H9 (cell line): ENCODE data around the gene DPPA2. TPM values are rescaled to one million over a fixed set of nuclear protein-coding genes. Genes with fewer than 3 reads are reported as not detected.

ENCODE experiments used
- DNase-seq: peaks from one replicate; pipeline ENCODE4 v3.0.0-alpha.2; 2017
- H2AFZ ChIP-seq: one replicate; pipeline ENCODE4 v1.6.1; 2013; ENCODE audit warnings: mild to moderate bottlenecking, low read length, control low read depth, moderate library complexity
- H2AK5ac ChIP-seq: 2 replicates; pipeline ENCODE4 v1.6.1; 2013; ENCODE audit warnings: low read length, control low read depth, mixed read lengths; ENCODE audit not compliant: insufficient read length
- H2BK120ac ChIP-seq: one replicate; pipeline ENCODE4 v1.6.1; 2013; ENCODE audit warnings: low read depth, mild to moderate bottlenecking, low read length, control low read depth, inconsistent platforms; ENCODE audit not compliant: poor library complexity, severe bottlenecking
- H2BK12ac ChIP-seq: 2 replicates; pipeline ENCODE4 v1.6.1; 2013; ENCODE audit warnings: low read length, control low read depth, mixed read lengths, low read depth; ENCODE audit not compliant: insufficient read length
- H2BK15ac ChIP-seq: 2 replicates; pipeline ENCODE4 v1.6.1; 2013; ENCODE audit warnings: low read depth, low read length, control low read depth
- H2BK20ac ChIP-seq: one replicate; pipeline ENCODE4 v1.6.1; 2013; ENCODE audit warnings: low read depth, mild to moderate bottlenecking, low read length, control low read depth, inconsistent platforms; ENCODE audit not compliant: poor library complexity, severe bottlenecking
- H2BK5ac ChIP-seq: 2 replicates; pipeline ENCODE4 v1.6.1; 2013; ENCODE audit warnings: low read length, control low read depth, mixed read lengths; ENCODE audit not compliant: insufficient read length
- H3K14ac ChIP-seq: 2 replicates; pipeline ENCODE4 v1.6.1; 2013; ENCODE audit warnings: low read length, control low read depth; ENCODE audit not compliant: insufficient read depth
- H3K18ac ChIP-seq: 2 replicates; pipeline ENCODE4 v1.6.1; 2013; ENCODE audit warnings: low read depth, mild to moderate bottlenecking, mixed read lengths, low read length, control low read depth; ENCODE audit not compliant: insufficient read length
- H3K23ac ChIP-seq: 2 replicates; pipeline ENCODE4 v1.6.1; 2013; ENCODE audit warnings: low read length, control low read depth, mixed read lengths, low read depth; ENCODE audit not compliant: insufficient read length
- H3K23me2 ChIP-seq: 2 replicates; pipeline ENCODE4 v1.6.1; 2013; ENCODE audit warnings: low read depth, mild to moderate bottlenecking, mixed read lengths, low read length, control low read depth; ENCODE audit not compliant: insufficient read length, poor library complexity, severe bottlenecking
- H3K27ac ChIP-seq: 2 replicates; pipeline ENCODE4 v1.5.1; 2013; ENCODE audit warnings: low read length, control low read depth, mixed read lengths, low read depth; ENCODE audit not compliant: insufficient read length
- H3K27me3 ChIP-seq: 2 replicates; pipeline ENCODE4 v1.6.1; 2013; ENCODE audit warnings: low read length, control low read depth, inconsistent platforms; ENCODE audit not compliant: insufficient read depth
- H3K4ac ChIP-seq: 2 replicates; pipeline ENCODE4 v1.6.1; 2013; ENCODE audit warnings: low read depth, mild to moderate bottlenecking, control low read depth, inconsistent platforms, low read length, moderate library complexity
- H3K4me1 ChIP-seq: 2 replicates; pipeline ENCODE4 v1.6.1; 2013; ENCODE audit warnings: low read length, control low read depth, inconsistent platforms; ENCODE audit not compliant: insufficient read depth
- H3K4me2 ChIP-seq: 2 replicates; pipeline ENCODE4 v1.6.1; 2013; ENCODE audit warnings: low read length, control low read depth, mixed read lengths; ENCODE audit not compliant: insufficient read length, insufficient read depth
- H3K56ac ChIP-seq: 2 replicates; pipeline ENCODE4 v1.6.1; 2013; ENCODE audit warnings: low read depth, mild to moderate bottlenecking, mixed read lengths, low read length, control low read depth; ENCODE audit not compliant: insufficient read length
- H3K79me1 ChIP-seq: 2 replicates; pipeline ENCODE4 v1.6.1; 2013; ENCODE audit warnings: low read depth, mild to moderate bottlenecking, moderate library complexity, low read length, control low read depth, inconsistent platforms; ENCODE audit not compliant: insufficient read depth, poor library complexity, severe bottlenecking
- H3K79me2 ChIP-seq: 2 replicates; pipeline ENCODE4 v1.6.1; 2013; ENCODE audit warnings: low read length, control low read depth, inconsistent platforms; ENCODE audit not compliant: insufficient read depth
- H3K9ac ChIP-seq: 2 replicates; pipeline ENCODE4 v1.6.1; 2013; ENCODE audit warnings: low read length, control low read depth, mixed read lengths; ENCODE audit not compliant: insufficient read length; ENCODE audit errors: extremely low read depth
- H3K9me3 ChIP-seq: one replicate; pipeline ENCODE4 v1.6.1; 2013; ENCODE audit warnings: low read depth, low read length, inconsistent platforms; ENCODE audit not compliant: control insufficient read depth
- H3T11ph ChIP-seq: one replicate; pipeline ENCODE4 v1.6.1; 2013; ENCODE audit warnings: mild to moderate bottlenecking, low read length, control low read depth, inconsistent platforms
- H4K20me1 ChIP-seq: one replicate; pipeline ENCODE4 v1.6.1; 2013; ENCODE audit not compliant: control insufficient read depth, insufficient read length, insufficient read depth
- H4K5ac ChIP-seq: 2 replicates; pipeline ENCODE4 v1.6.1; 2013; ENCODE audit warnings: low read depth, mild to moderate bottlenecking, mixed read lengths, low read length, control low read depth; ENCODE audit not compliant: insufficient read length
- H4K8ac ChIP-seq: replicated peaks from 2 replicates; pipeline ENCODE4 v1.6.1; 2013; ENCODE audit warnings: low read length, control low read depth, mixed read lengths, low read depth; ENCODE audit not compliant: insufficient read length
- H4K91ac ChIP-seq: 2 replicates; pipeline ENCODE4 v1.6.1; 2013; ENCODE audit warnings: low read depth, mild to moderate bottlenecking, moderate library complexity, mixed read lengths, low read length, control low read depth; ENCODE audit not compliant: insufficient read length
- H3K27ac Mint-ChIP-seq, 3 experiments: 2 replicates in 2 of 3; 3 replicates in 1 of 3; pipeline ENCODE4 v1.8.0; 2020 to 2021; ENCODE audit warnings: mixed read lengths in 3 of 3, mild to moderate bottlenecking in 1 of 3, moderate library complexity in 1 of 3
- H3K27me3 Mint-ChIP-seq: 2 replicates; pipeline ENCODE4 v1.8.0; 2021; ENCODE audit warnings: low read depth, mild to moderate bottlenecking, moderate library complexity, mixed read lengths
- H3K36me3 Mint-ChIP-seq, 3 experiments: 2 replicates in 2 of 3; 3 replicates in 1 of 3; pipeline ENCODE4 v1.8.0; 2020 to 2021; ENCODE audit warnings: low read depth in 3 of 3, mixed read lengths in 3 of 3; ENCODE audit not compliant: insufficient read depth in 1 of 3
- H3K4me1 Mint-ChIP-seq, 2 experiments: 2 replicates each; pipeline ENCODE4 v1.8.0; 2020; ENCODE audit warnings: mixed read lengths in 2 of 2
- H3K4me3 Mint-ChIP-seq, 2 experiments: 2 replicates in 1 of 2; 3 replicates in 1 of 2; pipeline ENCODE4 v1.8.0; 2020 to 2021; ENCODE audit warnings: mild to moderate bottlenecking in 2 of 2, mixed read lengths in 2 of 2, moderate library complexity in 1 of 2
- H3K9me3 Mint-ChIP-seq, 2 experiments: 2 replicates in 1 of 2; 3 replicates in 1 of 2; pipeline ENCODE4 v1.8.0; 2020; ENCODE audit warnings: mild to moderate bottlenecking in 2 of 2, mixed read lengths in 2 of 2, moderate library complexity in 1 of 2
- WGBS: extraction: QIAGEN DNeasy Blood & Tissue Kit; methylation state at CpG from one replicate; pipeline ENCODE4 v1.1.7; 2013; ENCODE audit warnings: missing lambda C conversion rate, low lambda C conversion rate, mixed read lengths; ENCODE audit not compliant: insufficient read length; ENCODE audit errors: extremely low coverage; 5-methylcytosine and 5-hydroxymethylcytosine counted together
- total RNA-seq: library from RNA; stranded (reverse); gene quantifications from 2 replicates; pipeline ENCODE4 v1.2.1, GENCODE V29; 2021
- TF ChIP-seq, protein P1 (sequence below): fragments of 200-600 bp; sonication (generic); conservative IDR thresholded peaks from 3 replicates; pipeline ENCODE4 v1.8.0; 2021; ENCODE audit warnings: antibody characterized with exemption, mild to moderate bottlenecking

The DPPA2 gene
- total RNA-seq, 1 experiment from 2014 or later, result 3.2 TPM

GRCh38 chr3:109328202-109328601, 11.9 kb upstream of the DPPA2 start:
- H3K27ac ChIP-seq, result no peak overlapping the region
- H3K23ac ChIP-seq, result no peak overlapping the region
- no peak overlapping the region for H2AK5ac ChIP-seq
- H3K23me2 ChIP-seq, result no peaks in the 10 kb centered on the region
- no peaks in the 10 kb centered on the region for H4K20me1 ChIP-seq
- Mint-ChIP-seq H3K4me1 (peaks cover 33 to 43% of the 10 kb centered on the region in 2 experiments), H3K27ac (peak overlapping the region in 1 of 3 experiments; percentile 72; a peak in 2 of 7 replicates), H3K9me3 (no peaks in the 10 kb centered on the region), H3K4me3 (peak overlapping the region in 1 of 2 experiments; percentile 11; a peak in 1 of 5 replicates), H3K36me3 (peaks cover 61 to 79% (median 72%) of the 10 kb centered on the region in 3 experiments), H3K27me3 (peaks cover 2% of the 10 kb centered on the region; the same call in 1 of the 2 replicates)
- H2BK12ac ChIP-seq, result no peak overlapping the region
- H3K56ac ChIP-seq, result no peak overlapping the region
- no peaks in the 10 kb centered on the region for H3K27me3 ChIP-seq
- no peaks in the 10 kb centered on the region for H3K9me3 ChIP-seq
- H3K14ac ChIP-seq, result no peak overlapping the region
- H3K4ac ChIP-seq, result no peak overlapping the region
- no peak overlapping the region for H4K5ac ChIP-seq
- H2BK15ac ChIP-seq, result no peak overlapping the region
- H3K9ac ChIP-seq, result no peak overlapping the region
- no peak overlapping the region for H3T11ph ChIP-seq
- H3K79me1 ChIP-seq, result no peaks in the 10 kb centered on the region
- H2BK120ac ChIP-seq, result no peak overlapping the region
- no peak overlapping the region for H3K18ac ChIP-seq
- H3K79me2 ChIP-seq, result peaks cover 16% of the 10 kb centered on the region; the same call in 1 of the 2 replicates
- H4K8ac ChIP-seq, result no peak overlapping the region
- no CpG with 5 or more reads among the region's 3 CpGs for WGBS
- H2AFZ ChIP-seq, result no peak overlapping the region
- no peak overlapping the region for H4K91ac ChIP-seq
- no peaks in the 10 kb centered on the region; the same call in 1 of the 2 replicates for H3K4me1 ChIP-seq
- no peak overlapping the region for H2BK20ac ChIP-seq
- no peak for DNase-seq
- TF ChIP-seq, protein P1, sequence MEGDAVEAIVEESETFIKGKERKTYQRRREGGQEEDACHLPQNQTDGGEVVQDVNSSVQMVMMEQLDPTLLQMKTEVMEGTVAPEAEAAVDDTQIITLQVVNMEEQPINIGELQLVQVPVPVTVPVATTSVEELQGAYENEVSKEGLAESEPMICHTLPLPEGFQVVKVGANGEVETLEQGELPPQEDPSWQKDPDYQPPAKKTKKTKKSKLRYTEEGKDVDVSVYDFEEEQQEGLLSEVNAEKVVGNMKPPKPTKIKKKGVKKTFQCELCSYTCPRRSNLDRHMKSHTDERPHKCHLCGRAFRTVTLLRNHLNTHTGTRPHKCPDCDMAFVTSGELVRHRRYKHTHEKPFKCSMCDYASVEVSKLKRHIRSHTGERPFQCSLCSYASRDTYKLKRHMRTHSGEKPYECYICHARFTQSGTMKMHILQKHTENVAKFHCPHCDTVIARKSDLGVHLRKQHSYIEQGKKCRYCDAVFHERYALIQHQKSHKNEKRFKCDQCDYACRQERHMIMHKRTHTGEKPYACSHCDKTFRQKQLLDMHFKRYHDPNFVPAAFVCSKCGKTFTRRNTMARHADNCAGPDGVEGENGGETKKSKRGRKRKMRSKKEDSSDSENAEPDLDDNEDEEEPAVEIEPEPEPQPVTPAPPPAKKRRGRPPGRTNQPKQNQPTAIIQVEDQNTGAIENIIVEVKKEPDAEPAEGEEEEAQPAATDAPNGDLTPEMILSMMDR, result no peak
- no peak overlapping the region for H2BK5ac ChIP-seq
- H3K4me2 ChIP-seq, result no peak overlapping the region
